K562 (cell line): ENCODE data around the gene SMIM7. TPM values are rescaled to one million over a fixed set of nuclear protein-coding genes. Genes with fewer than 3 reads are reported as not detected.

Experiments used
- ATAC-seq: fragments of 200-7000 bp; cut with Tn5 transposase; 3 replicates; pipeline ENCODE4 v1.9.1; 2020; ENCODE audit warnings: moderate library complexity
- BruUV-seq: library from RNA; stranded (reverse); fragments of 400-500 nt; replicated peaks from 2 replicates; lab custom pipeline; 2021; lab: Mats Ljungman, UMichigan
- CTCF ChIA-PET: fragments of 300-600 bp; formaldehyde crosslinking; extraction: SDS; loops from one replicate; lab custom pipeline; 2021; ENCODE audit warnings: low intra/inter-chr PET ratio; lab: Yijun Ruan, JAX
- POLR2A ChIA-PET: fragments of 300-600, 350-650 bp; sonication (Branson Sonifier 250); formaldehyde crosslinking; extraction: SDS; loops from one replicate; lab custom pipeline; 2021; ENCODE audit warnings: antibody characterized with exemption, inconsistent platforms; lab: Yijun Ruan, JAX
- DNase-seq, 4 experiments: peaks; one replicate each; pipeline versions ENCODE4 v3.0.0 to v3.0.0-alpha.2; 2011 to 2018; ENCODE audit warnings: low spot score in 3 of 4, mixed read lengths in 3 of 4; ENCODE audit errors: extremely low read depth in 1 of 4
- FAIRE-seq: peaks from 2 replicates; lab custom pipeline; 2011; peaks lifted over from hg19 to GRCh38; lab: Jason Lieb, UNC
- H2AFZ ChIP-seq: 2 replicates; pipeline ENCODE4 v1.6.0; 2011; ENCODE audit warnings: low read depth, low read length, control low read depth, inconsistent platforms
- H3K27ac ChIP-seq: fragments of 200-600 bp; 3 replicates; pipeline ENCODE4 v1.8.0; 2011; ENCODE audit warnings: low read depth, mild to moderate bottlenecking, control low read depth, inconsistent platforms, low read length, moderate library complexity, mixed read lengths; ENCODE audit errors: extremely low read depth
- H3K27me3 ChIP-seq, 2 experiments: fragments of 300-600 bp in 1 of 2; 2 replicates in 1 of 2; 3 replicates in 1 of 2; pipeline versions ENCODE4 v1.6.0 to v1.8.0; 2011; ENCODE audit warnings: inconsistent platforms in 2 of 2, low read length in 2 of 2, mild to moderate bottlenecking in 1 of 2, mixed read lengths in 1 of 2, moderate library complexity in 1 of 2; ENCODE audit not compliant: control insufficient read depth in 2 of 2, insufficient read depth in 2 of 2
- H3K36me3 ChIP-seq: fragments of 300-600 bp; 3 replicates; pipeline ENCODE4 v1.8.0; 2011; ENCODE audit warnings: mild to moderate bottlenecking, low read length, inconsistent platforms; ENCODE audit not compliant: control insufficient read depth, insufficient read depth
- H3K4me1 ChIP-seq, 2 experiments: fragments of 200-600 bp in 1 of 2; replicated peaks in 1 of 2; 2 replicates in 1 of 2; 3 replicates in 1 of 2; pipeline versions ENCODE4 v1.5.1 to v1.8.0; 2011; ENCODE audit warnings: inconsistent platforms in 2 of 2, low read length in 2 of 2, mild to moderate bottlenecking in 1 of 2, mixed read lengths in 1 of 2, moderate library complexity in 1 of 2; ENCODE audit not compliant: control insufficient read depth in 2 of 2, insufficient read depth in 2 of 2
- H3K4me2 ChIP-seq: 2 replicates; pipeline ENCODE4 v1.6.1; 2011; ENCODE audit warnings: low read length, control low read depth, inconsistent platforms, mixed read lengths; ENCODE audit not compliant: insufficient read depth
- H3K4me3 ChIP-seq: fragments of 200-600 bp; sonication (generic), shearing (Covaris generic); 2 replicates; pipeline ENCODE4 v1.5.1; 2016; ENCODE audit warnings: control low read depth, inconsistent platforms
- H3K79me2 ChIP-seq: fragments of 200-600 bp; 3 replicates; pipeline ENCODE4 v1.8.0; 2011; ENCODE audit warnings: low read length, inconsistent platforms; ENCODE audit not compliant: control insufficient read depth, insufficient read depth
- H3K9ac ChIP-seq, 2 experiments: 2 replicates each; pipeline versions ENCODE4 v1.6.0 to v1.6.1; 2011; ENCODE audit warnings: low read depth in 2 of 2, low read length in 2 of 2, control low read depth in 1 of 2, inconsistent platforms in 1 of 2, mild to moderate bottlenecking in 1 of 2, mixed read lengths in 1 of 2; ENCODE audit not compliant: insufficient read depth in 1 of 2
- H3K9me1 ChIP-seq: one replicate; pipeline ENCODE4 v1.6.0; 2011; ENCODE audit warnings: inconsistent platforms, mild to moderate bottlenecking, low read length, moderate library complexity; ENCODE audit not compliant: control insufficient read depth, insufficient read depth
- H3K9me3 ChIP-seq: replicated peaks from 2 replicates; pipeline ENCODE4 v1.5.1; 2011; ENCODE audit warnings: low read depth, low read length, inconsistent platforms; ENCODE audit not compliant: control insufficient read depth, insufficient read depth
- H4K20me1 ChIP-seq: replicated peaks from 2 replicates; pipeline ENCODE4 v1.6.1; 2011; ENCODE audit warnings: low read length, inconsistent platforms, mixed read lengths; ENCODE audit not compliant: control insufficient read depth, insufficient read depth
- WGBS: fragments of 100-300 bp; shearing (Covaris generic); methylation state at CpG from one replicate; pipeline ENCODE4 v1.1.6; 2016; ENCODE audit warnings: low coverage, mixed read lengths; ENCODE audit not compliant: insufficient coverage; ENCODE audit errors: missing lambda C conversion rate; 5-methylcytosine and 5-hydroxymethylcytosine counted together
- in situ Hi-C: fragments of 300-500 bp; cut with MboI; formaldehyde crosslinking; loops from 4 replicates; pipeline ENCODE4 v1.15.0; 2018; ENCODE audit warnings: inconsistent platforms, mixed read lengths
- intact Hi-C: fragments of 100-400 bp; cut with micrococcal nuclease; formaldehyde crosslinking; loops from 2 replicates; pipeline ENCODE4 v1.14.2; 2022
- polyA plus RNA-seq, 8 experiments: library from polyadenylated mRNA; depleted of rRNA in 4 of 8; stranded (reverse) in 5 of 8; unstranded in 3 of 8; fragments of >200 nt; fragmentation: Nextera tagmentation in 2 of 8; fragmentation: Illumina TruSeq in 1 of 8; extraction: Ambion mirVana in 2 of 8; extraction: Trizol in 1 of 8; gene quantifications; 2 replicates each; pipeline versions ENCODE4 v1.2.1 to v1.2.3, GENCODE V29; 2011 to 2014; ENCODE audit warnings: inconsistent platforms in 1 of 8, missing spikeins in 1 of 8
- total RNA-seq, 7 experiments: library from RNA; depleted of rRNA in 6 of 7; stranded (reverse); fragments of >200 nt in 6 of 7; fragmentation: Illumina TruSeq in 2 of 7; extraction: Trizol in 2 of 7; gene quantifications; 2 replicates each; pipeline versions ENCODE4 v1.2.1 to v1.2.3, GENCODE V29; 2011 to 2021; ENCODE audit warnings: low replicate concordance in 1 of 7
- TF ChIP-seq, protein P1 (sequence below): fragments of 250-450 bp; sonication (Bioruptor Pico); IDR thresholded peaks from 2 replicates; pipeline ENCODE4 v1.4.0; 2020; ENCODE audit warnings: mild to moderate bottlenecking, moderate library complexity, borderline replicate concordance

SMIM7 gene
- total and polyA plus RNA-seq, 9 of the 15 experiments (the other 6 are each of a cell fraction or from before 2014, with no cell fraction given): 55.3 to 265 (median 107) TPM

DNA sequence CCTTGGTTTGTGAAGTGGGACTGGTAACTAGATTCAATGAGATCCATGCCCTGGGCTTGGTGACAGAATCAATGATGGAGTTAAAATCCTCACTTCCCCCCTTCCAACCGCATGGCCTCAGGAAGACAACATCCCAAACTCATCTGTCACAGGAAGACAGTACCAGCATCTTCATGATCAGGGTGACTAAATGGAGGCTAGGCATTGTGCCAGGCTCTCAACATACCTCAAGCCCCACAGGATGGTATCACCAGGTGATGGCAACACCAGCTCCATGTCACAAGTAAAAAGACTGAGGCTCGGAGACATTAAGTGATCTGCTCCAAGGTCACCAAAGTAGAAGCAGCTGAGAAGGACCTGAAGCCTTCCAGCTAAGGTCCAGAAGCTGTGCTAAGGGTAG, 46.1 kb downstream of the SMIM7 start:
- WGBS: 91% methylated on average over 2 of the region's 2 CpGs
- DNase-seq: no peak
- TF ChIP-seq, protein P1, sequence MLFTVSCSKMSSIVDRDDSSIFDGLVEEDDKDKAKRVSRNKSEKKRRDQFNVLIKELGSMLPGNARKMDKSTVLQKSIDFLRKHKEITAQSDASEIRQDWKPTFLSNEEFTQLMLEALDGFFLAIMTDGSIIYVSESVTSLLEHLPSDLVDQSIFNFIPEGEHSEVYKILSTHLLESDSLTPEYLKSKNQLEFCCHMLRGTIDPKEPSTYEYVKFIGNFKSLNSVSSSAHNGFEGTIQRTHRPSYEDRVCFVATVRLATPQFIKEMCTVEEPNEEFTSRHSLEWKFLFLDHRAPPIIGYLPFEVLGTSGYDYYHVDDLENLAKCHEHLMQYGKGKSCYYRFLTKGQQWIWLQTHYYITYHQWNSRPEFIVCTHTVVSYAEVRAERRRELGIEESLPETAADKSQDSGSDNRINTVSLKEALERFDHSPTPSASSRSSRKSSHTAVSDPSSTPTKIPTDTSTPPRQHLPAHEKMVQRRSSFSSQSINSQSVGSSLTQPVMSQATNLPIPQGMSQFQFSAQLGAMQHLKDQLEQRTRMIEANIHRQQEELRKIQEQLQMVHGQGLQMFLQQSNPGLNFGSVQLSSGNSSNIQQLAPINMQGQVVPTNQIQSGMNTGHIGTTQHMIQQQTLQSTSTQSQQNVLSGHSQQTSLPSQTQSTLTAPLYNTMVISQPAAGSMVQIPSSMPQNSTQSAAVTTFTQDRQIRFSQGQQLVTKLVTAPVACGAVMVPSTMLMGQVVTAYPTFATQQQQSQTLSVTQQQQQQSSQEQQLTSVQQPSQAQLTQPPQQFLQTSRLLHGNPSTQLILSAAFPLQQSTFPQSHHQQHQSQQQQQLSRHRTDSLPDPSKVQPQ (CRISPR knock-in tag): no peak
- Histone ChIP-seq H3K36me3 (peaks cover 10% of the 10 kb centered on the region; the same call in 2 of the 3 replicates), H4K20me1 (peaks cover 80% of the 10 kb centered on the region), H2AFZ (no peak overlapping the region), H3K4me2 (no peak overlapping the region), H3K9ac (peak overlapping the region in 1 of 2 experiments; percentile 21; a peak in 1 of 4 replicates), H3K27ac (no peak overlapping the region), H3K9me3 (no peaks in the 10 kb centered on the region), H3K4me1 (peaks cover 10 to 14% of the 10 kb centered on the region in 2 experiments; a peak in 4 of 5 replicates), H3K9me1 (peaks cover 15% of the 10 kb centered on the region), H3K27me3 (no peaks in the 10 kb centered on the region), H3K4me3 (no peak overlapping the region), H3K79me2 (peaks cover 98% of the 10 kb centered on the region)
- intact Hi-C loops: no loop called here
- no TSS peak for BruUV-seq
- no peak for FAIRE-seq
- ChIA-PET POLR2A (interaction anchor here (0.6 to 5.6 kb wide), 4 partner anchors 8 to 57 kb away, joined by 3 to 52 read pairs (median 4); partner anchors contain the start of gene MED26), CTCF (no interaction called here)
- in situ Hi-C loops: no loop called here
- ATAC-seq: no peak
